ENCODE measurements around the gene CUBN.

DNA sequence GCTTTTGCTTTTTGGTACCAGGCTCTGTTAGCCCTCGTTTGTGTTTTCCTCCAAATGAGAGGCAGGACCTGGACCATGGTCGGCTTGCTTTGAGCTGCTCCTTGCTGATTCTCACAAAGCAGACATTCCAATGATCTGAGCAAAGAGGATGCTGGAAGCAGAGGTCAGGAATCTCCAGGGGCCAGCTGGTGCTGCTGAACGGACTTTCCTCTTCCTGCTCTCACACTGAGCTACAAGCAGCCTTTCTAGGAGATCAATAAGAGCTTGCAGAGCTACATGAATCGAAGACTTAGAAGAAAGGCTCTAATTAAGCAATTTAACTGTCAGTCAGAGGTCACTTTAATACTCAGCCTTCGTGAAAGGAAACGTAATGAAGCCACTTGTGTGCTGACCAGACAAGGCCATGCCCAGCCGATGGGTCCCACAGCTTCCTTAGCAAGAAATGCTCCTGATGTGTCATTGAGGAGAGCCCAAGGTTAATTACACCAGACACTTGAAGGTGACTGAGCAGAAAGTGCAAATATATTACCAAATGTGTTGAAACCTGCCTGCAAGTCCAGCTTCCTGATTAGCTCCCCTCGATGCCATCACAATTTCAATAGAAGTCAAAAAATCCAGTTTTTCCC is 161.1 kb downstream of the CUBN start:
- TF ChIP-seq, protein P1, sequence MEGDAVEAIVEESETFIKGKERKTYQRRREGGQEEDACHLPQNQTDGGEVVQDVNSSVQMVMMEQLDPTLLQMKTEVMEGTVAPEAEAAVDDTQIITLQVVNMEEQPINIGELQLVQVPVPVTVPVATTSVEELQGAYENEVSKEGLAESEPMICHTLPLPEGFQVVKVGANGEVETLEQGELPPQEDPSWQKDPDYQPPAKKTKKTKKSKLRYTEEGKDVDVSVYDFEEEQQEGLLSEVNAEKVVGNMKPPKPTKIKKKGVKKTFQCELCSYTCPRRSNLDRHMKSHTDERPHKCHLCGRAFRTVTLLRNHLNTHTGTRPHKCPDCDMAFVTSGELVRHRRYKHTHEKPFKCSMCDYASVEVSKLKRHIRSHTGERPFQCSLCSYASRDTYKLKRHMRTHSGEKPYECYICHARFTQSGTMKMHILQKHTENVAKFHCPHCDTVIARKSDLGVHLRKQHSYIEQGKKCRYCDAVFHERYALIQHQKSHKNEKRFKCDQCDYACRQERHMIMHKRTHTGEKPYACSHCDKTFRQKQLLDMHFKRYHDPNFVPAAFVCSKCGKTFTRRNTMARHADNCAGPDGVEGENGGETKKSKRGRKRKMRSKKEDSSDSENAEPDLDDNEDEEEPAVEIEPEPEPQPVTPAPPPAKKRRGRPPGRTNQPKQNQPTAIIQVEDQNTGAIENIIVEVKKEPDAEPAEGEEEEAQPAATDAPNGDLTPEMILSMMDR (conservative IDR thresholded peaks at IDR 0.05), result no peak
- TF ChIP-seq EZH2 (IDR thresholded peaks at IDR 0.05; ENCODE audit: low read depth), result no peak
